C4-2B (cell line): ENCODE measurements around the gene NMBR.

Experiments
- ZFX ChIP-seq: fragments of 450-650 bp; IDR thresholded peaks from 2 replicates; pipeline ENCODE4 v1.6.1; 2017
- TF ChIP-seq, protein P1 (sequence below): fragments of 450-650 bp; conservative IDR thresholded peaks from 2 replicates; pipeline ENCODE4 v1.5.1; 2017; ENCODE audit warnings: mild to moderate bottlenecking

DNA sequence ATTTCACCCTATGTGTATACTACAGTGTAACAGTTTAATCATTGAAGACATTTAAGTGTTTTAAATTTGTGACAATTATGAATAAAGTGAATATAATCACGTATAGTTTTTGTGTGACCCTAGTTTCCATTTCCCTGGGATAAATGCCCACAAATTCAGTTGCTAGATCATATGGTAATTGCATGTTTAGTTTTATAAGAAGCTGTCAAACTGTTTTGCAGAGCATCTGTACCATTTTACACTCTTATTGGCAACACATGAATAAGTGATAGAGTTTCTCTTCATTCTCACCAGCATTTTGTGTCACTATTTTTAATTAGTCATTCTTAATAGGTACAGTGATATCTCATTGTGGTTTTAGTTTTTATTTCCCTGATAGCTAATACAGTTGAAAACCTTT, 7.4 kb upstream of the NMBR start:
- TF ChIP-seq, protein P1, sequence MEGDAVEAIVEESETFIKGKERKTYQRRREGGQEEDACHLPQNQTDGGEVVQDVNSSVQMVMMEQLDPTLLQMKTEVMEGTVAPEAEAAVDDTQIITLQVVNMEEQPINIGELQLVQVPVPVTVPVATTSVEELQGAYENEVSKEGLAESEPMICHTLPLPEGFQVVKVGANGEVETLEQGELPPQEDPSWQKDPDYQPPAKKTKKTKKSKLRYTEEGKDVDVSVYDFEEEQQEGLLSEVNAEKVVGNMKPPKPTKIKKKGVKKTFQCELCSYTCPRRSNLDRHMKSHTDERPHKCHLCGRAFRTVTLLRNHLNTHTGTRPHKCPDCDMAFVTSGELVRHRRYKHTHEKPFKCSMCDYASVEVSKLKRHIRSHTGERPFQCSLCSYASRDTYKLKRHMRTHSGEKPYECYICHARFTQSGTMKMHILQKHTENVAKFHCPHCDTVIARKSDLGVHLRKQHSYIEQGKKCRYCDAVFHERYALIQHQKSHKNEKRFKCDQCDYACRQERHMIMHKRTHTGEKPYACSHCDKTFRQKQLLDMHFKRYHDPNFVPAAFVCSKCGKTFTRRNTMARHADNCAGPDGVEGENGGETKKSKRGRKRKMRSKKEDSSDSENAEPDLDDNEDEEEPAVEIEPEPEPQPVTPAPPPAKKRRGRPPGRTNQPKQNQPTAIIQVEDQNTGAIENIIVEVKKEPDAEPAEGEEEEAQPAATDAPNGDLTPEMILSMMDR, result no peak
- no peak for TF ChIP-seq ZFX
